Brain microvascular endothelial cell (primary cell): ENCODE measurements around the gene CACNA1B.

Experiments used
- DNase-seq: peaks from one replicate; pipeline ENCODE4 v3.0.0-alpha.2; 2020
- H3K27ac ChIP-seq: fragments of 250-450 bp; sonication (Bioruptor Pico); 2 replicates; pipeline ENCODE4 v1.5.1; 2020; ENCODE audit warnings: mild to moderate bottlenecking, moderate library complexity
- H3K27me3 ChIP-seq: fragments of 250-450 bp; sonication (Bioruptor Pico); replicated peaks from 2 replicates; pipeline ENCODE4 v1.5.1; 2020; ENCODE audit warnings: mild to moderate bottlenecking
- H3K36me3 ChIP-seq: fragments of 250-450 bp; sonication (Bioruptor Pico); replicated peaks from 2 replicates; pipeline ENCODE4 v1.5.1; 2020; ENCODE audit warnings: mild to moderate bottlenecking
- H3K4me3 ChIP-seq: 2 replicates; pipeline ENCODE4 v1.5.1; 2011; ENCODE audit warnings: low read depth, mild to moderate bottlenecking, control low read depth, low read length, moderate library complexity
- in situ Hi-C: cut with HindIII; loops from 2 replicates; pipeline ENCODE4 v1.10.0; 2017; ENCODE audit warnings: low sequenced_read_pairs, low pct_ligation_motif_present
- TF ChIP-seq, protein P1 (sequence below): IDR thresholded peaks from 2 replicates; pipeline ENCODE4 v1.5.1; 2011; ENCODE audit warnings: low read depth, mild to moderate bottlenecking, moderate library complexity, low read length, control low read depth, inconsistent platforms; ENCODE audit errors: missing control alignments

Gene CACNA1B

DNA sequence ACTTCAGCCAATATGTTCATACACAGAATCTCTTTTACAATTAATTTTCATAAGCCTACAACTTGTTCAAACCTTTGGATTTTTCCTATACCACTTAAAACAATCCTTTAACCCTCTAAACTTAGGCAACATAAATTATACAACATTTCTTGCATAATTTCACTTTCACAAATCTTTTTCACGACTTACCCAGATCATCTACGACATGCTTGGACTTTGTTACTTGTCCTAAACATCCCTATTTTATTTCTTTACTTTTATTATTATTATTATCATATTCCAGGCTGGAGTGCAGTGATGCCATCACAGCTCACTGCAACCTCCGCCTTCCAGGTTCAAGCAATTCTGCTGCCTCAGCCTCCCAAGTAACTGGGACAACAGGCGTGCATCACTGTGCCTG lies 68.0 kb downstream of the CACNA1B start:
- H3K27me3 ChIP-seq: no peaks in the 10 kb centered on the region
- no peak overlapping the region for H3K27ac ChIP-seq
- TF ChIP-seq, protein P1, sequence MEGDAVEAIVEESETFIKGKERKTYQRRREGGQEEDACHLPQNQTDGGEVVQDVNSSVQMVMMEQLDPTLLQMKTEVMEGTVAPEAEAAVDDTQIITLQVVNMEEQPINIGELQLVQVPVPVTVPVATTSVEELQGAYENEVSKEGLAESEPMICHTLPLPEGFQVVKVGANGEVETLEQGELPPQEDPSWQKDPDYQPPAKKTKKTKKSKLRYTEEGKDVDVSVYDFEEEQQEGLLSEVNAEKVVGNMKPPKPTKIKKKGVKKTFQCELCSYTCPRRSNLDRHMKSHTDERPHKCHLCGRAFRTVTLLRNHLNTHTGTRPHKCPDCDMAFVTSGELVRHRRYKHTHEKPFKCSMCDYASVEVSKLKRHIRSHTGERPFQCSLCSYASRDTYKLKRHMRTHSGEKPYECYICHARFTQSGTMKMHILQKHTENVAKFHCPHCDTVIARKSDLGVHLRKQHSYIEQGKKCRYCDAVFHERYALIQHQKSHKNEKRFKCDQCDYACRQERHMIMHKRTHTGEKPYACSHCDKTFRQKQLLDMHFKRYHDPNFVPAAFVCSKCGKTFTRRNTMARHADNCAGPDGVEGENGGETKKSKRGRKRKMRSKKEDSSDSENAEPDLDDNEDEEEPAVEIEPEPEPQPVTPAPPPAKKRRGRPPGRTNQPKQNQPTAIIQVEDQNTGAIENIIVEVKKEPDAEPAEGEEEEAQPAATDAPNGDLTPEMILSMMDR: no peak
- no peak for DNase-seq
- in situ Hi-C loops: no loop called here
- no peak overlapping the region for H3K4me3 ChIP-seq
- no peaks in the 10 kb centered on the region for H3K36me3 ChIP-seq

DNA sequence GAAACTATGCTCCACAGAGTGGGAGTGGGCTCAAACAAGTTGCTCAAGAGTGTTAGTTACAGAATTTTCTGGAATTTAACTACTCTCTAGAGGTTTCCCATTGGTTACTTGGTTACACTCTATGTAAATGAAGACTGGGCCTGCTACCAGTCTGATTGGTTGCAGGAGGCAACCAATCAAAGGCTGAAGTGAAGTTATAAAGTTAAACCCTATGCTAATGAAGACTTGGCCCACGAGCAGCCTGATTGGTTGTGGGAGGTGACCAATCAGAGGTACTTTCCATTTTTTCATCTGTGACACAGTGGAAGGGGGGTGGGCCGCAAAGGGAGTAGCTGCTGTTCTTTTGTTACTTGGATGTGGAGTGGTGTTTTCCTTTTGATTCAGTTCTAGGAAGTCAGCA lies 69.4 kb downstream of the CACNA1B start:
- Histone ChIP-seq H3K27ac (no peak overlapping the region), H3K27me3 (no peaks in the 10 kb centered on the region), H3K4me3 (no peak overlapping the region), H3K36me3 (no peaks in the 10 kb centered on the region)
- in situ Hi-C loops: no loop called here
- no peak for DNase-seq
- TF ChIP-seq, protein P1: no peak

DNA sequence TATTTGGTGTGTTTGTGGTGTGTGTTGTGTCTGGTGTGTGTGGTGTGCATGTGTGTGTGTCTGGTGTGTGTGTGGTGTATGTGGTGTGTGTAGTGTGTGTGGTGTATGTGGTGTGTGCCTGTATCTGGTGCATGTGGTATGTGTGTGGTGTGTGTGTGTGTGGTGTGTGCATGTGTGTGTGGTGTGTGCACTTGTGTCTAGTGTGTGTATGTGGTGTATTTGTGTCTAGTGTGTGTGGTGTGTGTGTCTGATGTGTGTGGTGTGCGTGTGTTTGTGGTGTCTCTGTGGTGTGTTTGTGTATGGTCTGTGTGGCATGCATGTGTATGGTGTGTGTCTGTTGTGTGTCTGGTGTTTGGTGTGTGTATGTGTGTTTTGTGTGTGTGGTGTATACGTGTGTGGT lies 71.1 kb downstream of the CACNA1B start:
- H3K27ac ChIP-seq: no peak overlapping the region
- no peaks in the 10 kb centered on the region for H3K27me3 ChIP-seq
- DNase-seq: no peak
- TF ChIP-seq, protein P1: no peak
- H3K36me3 ChIP-seq: no peaks in the 10 kb centered on the region
- H3K4me3 ChIP-seq: no peak overlapping the region
- in situ Hi-C loops: no loop called here

DNA sequence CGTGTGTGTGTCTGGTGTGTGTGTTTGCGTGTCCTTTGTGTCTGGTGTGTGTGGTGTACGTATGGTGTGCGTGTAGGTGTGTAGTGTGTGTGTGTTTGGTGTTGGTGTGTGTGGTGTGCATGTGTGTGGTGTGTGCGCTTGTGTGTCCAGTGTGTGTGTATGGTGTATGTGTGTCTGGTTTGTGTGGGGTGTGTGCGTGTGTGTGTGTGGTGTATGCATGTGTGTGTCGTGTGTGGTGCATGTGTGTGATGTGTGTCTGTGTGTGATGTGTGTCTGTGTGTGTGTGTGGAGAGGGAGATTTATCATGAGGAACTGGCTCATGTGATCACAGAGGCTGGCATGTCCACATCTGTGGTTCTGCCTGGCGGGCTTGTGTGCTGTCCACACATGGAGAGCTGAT lies 71.7 kb downstream of the CACNA1B start:
- TF ChIP-seq, protein P1: no peak
- no peak overlapping the region for H3K4me3 ChIP-seq
- no peak for DNase-seq
- H3K36me3 ChIP-seq: no peaks in the 10 kb centered on the region
- no peak overlapping the region for H3K27ac ChIP-seq
- no peaks in the 10 kb centered on the region for H3K27me3 ChIP-seq
- in situ Hi-C loops: no loop called here

DNA sequence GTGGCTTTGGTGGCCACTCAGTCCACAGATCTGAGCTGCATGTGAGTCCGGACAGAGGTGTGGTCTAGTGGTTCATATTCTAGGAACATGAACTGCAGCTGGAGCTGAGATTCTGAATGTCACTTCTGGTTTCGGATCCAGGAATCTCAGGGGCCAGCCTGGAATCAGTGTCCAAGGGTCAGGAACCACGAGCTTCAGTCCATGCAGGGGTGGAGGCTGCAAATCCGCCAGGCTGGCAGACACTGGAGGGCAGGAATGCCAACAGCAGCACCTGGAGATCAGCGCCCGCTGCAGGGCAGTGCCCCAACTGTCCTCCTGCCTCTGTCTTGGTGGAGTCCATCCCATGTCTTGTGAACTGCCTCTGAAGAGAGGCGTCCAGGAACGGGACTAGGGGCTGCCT lies 73.5 kb downstream of the CACNA1B start:
- DNase-seq: no peak
- in situ Hi-C loops: no loop called here
- no peak overlapping the region for H3K4me3 ChIP-seq
- H3K27ac ChIP-seq: no peak overlapping the region
- no peaks in the 10 kb centered on the region for H3K36me3 ChIP-seq
- no peaks in the 10 kb centered on the region for H3K27me3 ChIP-seq
- TF ChIP-seq, protein P1: no peak

DNA sequence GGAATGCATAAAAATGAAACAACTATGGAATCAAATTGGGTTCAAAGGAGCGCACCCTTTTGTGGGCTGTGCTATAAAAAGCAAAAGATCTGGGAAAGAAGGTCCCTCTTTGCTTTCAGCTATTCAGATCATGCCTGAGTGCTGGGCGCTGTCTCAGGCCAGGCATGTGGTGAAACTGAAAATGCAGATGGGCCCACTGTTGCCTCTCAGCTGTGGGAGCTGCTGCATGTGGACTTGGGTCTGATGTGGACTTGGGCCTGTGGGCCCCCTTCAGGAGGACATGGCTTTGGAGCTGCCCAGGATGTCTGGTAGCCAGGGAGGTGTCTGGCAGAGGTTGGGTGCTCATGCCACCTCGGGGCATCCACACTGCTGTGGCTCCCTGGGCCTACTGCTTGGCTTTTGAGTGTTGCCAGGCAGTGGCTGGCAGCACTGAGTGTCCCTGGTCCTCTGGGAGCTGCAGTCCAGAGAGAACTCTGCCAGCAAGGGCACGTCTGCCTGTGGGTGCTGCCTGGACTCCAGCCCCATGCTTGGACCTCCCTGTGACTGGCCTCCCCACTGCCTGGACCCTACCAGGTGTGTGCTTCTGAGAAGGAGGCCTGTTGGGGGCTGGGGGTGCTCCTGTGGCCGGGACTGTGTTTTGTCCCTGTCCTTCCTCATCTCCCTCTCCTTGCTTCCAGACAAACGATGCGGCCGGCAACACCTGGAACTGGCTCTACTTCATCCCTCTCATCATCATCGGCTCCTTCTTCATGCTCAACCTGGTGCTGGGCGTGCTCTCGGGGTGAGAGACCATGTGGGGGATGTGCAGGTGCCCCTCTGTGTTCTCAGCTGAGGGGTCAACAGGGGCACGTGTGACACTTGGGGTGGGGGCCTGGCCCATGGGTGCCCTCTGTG lies 74.3 kb downstream of the CACNA1B start:
- Histone ChIP-seq H3K27ac (no peak overlapping the region), H3K4me3 (no peak overlapping the region), H3K36me3 (no peaks in the 10 kb centered on the region), H3K27me3 (no peaks in the 10 kb centered on the region)
- TF ChIP-seq, protein P1: no peak
- in situ Hi-C loops: no loop called here
- DNase-seq: no peak
